NK-92 (cell line): ENCODE measurements around the gene PDS5B.
"Not testable (repeated sequence)": the region's sequence is repeated elsewhere in the genome, so short reads cannot be mapped to it uniquely, and the experiment has no call there.

Experiments
- DNase-seq: peaks from one replicate; lab custom pipeline; 2025; ENCODE audit not compliant: unreplicated experiment; lab: John Stamatoyannopoulos, UW

The PDS5B gene

GRCh38 chr13:32645854-32646253 is 59.6 kb downstream of the PDS5B start:
- DNase-seq, result no peak

- DNase-seq, result no peak
These were observed 61.7 kb downstream of the PDS5B start for GRCh38 chr13:32647926-32648325.

- DNase-seq, result peak; percentile 5
These were observed 64.6 kb downstream of the PDS5B start for GRCh38 chr13:32650705-32651311.

GRCh38 chr13:32657309-32657708 is 71.1 kb downstream of the PDS5B start:
- DNase-seq, result no peak

GRCh38 chr13:32659736-32660135 is 73.5 kb downstream of the PDS5B start:
- DNase-seq, result no peak

- no peak for DNase-seq
These were observed 74.0 kb downstream of the PDS5B start for GRCh38 chr13:32660227-32660626.

GRCh38 chr13:32661685-32662084 is 75.4 kb downstream of the PDS5B start:
- no peak for DNase-seq

GRCh38 chr13:32663660-32664059 is 77.4 kb downstream of the PDS5B start:
- DNase-seq, result no peak

GRCh38 chr13:32666990-32667571 is 80.8 kb downstream of the PDS5B start:
- DNase-seq, result no peak

GRCh38 chr13:32669030-32669646 is 82.9 kb downstream of the PDS5B start:
- no peak for DNase-seq

- DNase-seq, result no peak
These were observed 88.3 kb downstream of the PDS5B start for GRCh38 chr13:32674503-32674902.

- DNase-seq, result no peak
These were observed 90.0 kb downstream of the PDS5B start for GRCh38 chr13:32676242-32676641.

- DNase-seq, result no peak
These were observed 95.9 kb downstream of the PDS5B start for GRCh38 chr13:32682130-32682529.

- no peak for DNase-seq
These were observed 96.5 kb downstream of the PDS5B start for GRCh38 chr13:32682740-32683139.

GRCh38 chr13:32687275-32687674 is 101.0 kb downstream of the PDS5B start:
- no peak for DNase-seq

- DNase-seq, result no peak
These were observed 109.5 kb downstream of the PDS5B start for GRCh38 chr13:32695602-32696250.

- DNase-seq, result no peak
These were observed 121.2 kb downstream of the PDS5B start for GRCh38 chr13:32707471-32707870.

- DNase-seq, result no peak
These were observed 127.1 kb downstream of the PDS5B start for GRCh38 chr13:32713397-32713796.

- not testable (repeated sequence) for DNase-seq
These were observed 129.9 kb downstream of the PDS5B start for GRCh38 chr13:32716201-32716600.

- DNase-seq, result no peak
These were observed 133.8 kb downstream of the PDS5B start for GRCh38 chr13:32720026-32720425.

GRCh38 chr13:32721131-32722034 is 135.1 kb downstream of the PDS5B start:
- DNase-seq, result not testable (repeated sequence)
